T-cell (primary cell): ENCODE measurements around the gene RARA. TPM values are rescaled to one million over a fixed set of nuclear protein-coding genes. Genes with fewer than 3 reads are reported as not detected.

ENCODE experiments used
- ATAC-seq, 4 experiments: fragments of 200-7000 bp in 3 of 4; fragments of 150-1000 bp in 1 of 4; cut with Tn5 transposase; replicated peaks in 1 of 4; 1 replicate in 3 of 4; 2 replicates in 1 of 4; pipeline ENCODE4 v1.10.0; 2021; ENCODE audit warnings: moderate library complexity in 3 of 4, mild to moderate bottlenecking in 2 of 4, moderate number of reproducible peaks in 1 of 4
- CTCF ChIA-PET, 2 donors: fragments of 300-600 bp; sonication (Branson Sonifier 250); formaldehyde crosslinking; loops; one replicate each; lab custom pipeline; 2022; ENCODE audit warnings: antibody characterized with exemption in 2 of 2; lab: Charles Lee
- POLR2A ChIA-PET, 2 donors: fragments of 300-600 bp; sonication (Branson Sonifier 250); formaldehyde crosslinking; loops; one replicate each; lab custom pipeline; 2022; ENCODE audit warnings: antibody characterized with exemption in 2 of 2; lab: Charles Lee
- DNase-seq, 35 experiments: peaks; one replicate each; pipeline versions ENCODE4 v3.0.0 to v3.0.0-alpha.2; 2013 to 2023
- H3K27ac ChIP-seq: one replicate; pipeline ENCODE4 v1.5.1; 2013; ENCODE audit warnings: low read length
- H3K27me3 ChIP-seq, 2 experiments: replicated peaks in 1 of 2; 1 replicate in 1 of 2; 2 replicates in 1 of 2; pipeline versions ENCODE4 v1.6.1 to v1.7.0; 2013; ENCODE audit warnings: low read length in 1 of 2, mixed read lengths in 1 of 2; ENCODE audit not compliant: control insufficient read depth in 2 of 2, insufficient read depth in 2 of 2; ENCODE audit errors: extremely low read depth in 1 of 2
- H3K36me3 ChIP-seq, 2 donors: 1 replicate in 1 of 2; 2 replicates in 1 of 2; pipeline versions ENCODE4 v1.6.1 to v1.7.0; 2013; ENCODE audit warnings: low read length in 1 of 2; ENCODE audit not compliant: control insufficient read depth in 2 of 2, insufficient read depth in 1 of 2; ENCODE audit errors: extremely low read depth in 1 of 2
- H3K4me1 ChIP-seq, 2 experiments: 1 replicate in 1 of 2; 2 replicates in 1 of 2; pipeline versions ENCODE4 v1.6.1 to v1.7.0; 2013; ENCODE audit warnings: low read length in 2 of 2, mixed read lengths in 1 of 2; ENCODE audit not compliant: insufficient read depth in 2 of 2, control insufficient read depth in 1 of 2; ENCODE audit errors: extremely low read depth in 1 of 2
- H3K4me3 ChIP-seq, 2 donors: 1 replicate in 1 of 2; 2 replicates in 1 of 2; pipeline versions ENCODE4 v1.5.1 to v1.7.0; 2013; ENCODE audit warnings: mild to moderate bottlenecking in 2 of 2, low read length in 1 of 2, moderate library complexity in 1 of 2; ENCODE audit not compliant: control insufficient read depth in 1 of 2; ENCODE audit errors: extremely low read depth in 1 of 2
- H3K9me3 ChIP-seq: 2 replicates; pipeline ENCODE4 v1.7.0; 2013
- H3K27ac Mint-ChIP-seq, 2 donors: one replicate each; pipeline ENCODE4 v1.8.0; 2020 to 2021; ENCODE audit warnings: mild to moderate bottlenecking in 2 of 2, mixed read lengths in 2 of 2
- H3K27me3 Mint-ChIP-seq, 2 donors: one replicate each; pipeline ENCODE4 v1.8.0; 2021 to 2022; ENCODE audit warnings: mixed read lengths in 2 of 2
- H3K36me3 Mint-ChIP-seq: one replicate; pipeline ENCODE4 v1.8.0; 2021; ENCODE audit warnings: mixed read lengths
- H3K4me1 Mint-ChIP-seq, 3 donors: one replicate each; pipeline ENCODE4 v1.8.0; 2020 to 2022; ENCODE audit warnings: mixed read lengths in 3 of 3, mild to moderate bottlenecking in 1 of 3
- H3K4me3 Mint-ChIP-seq, 3 donors: one replicate each; pipeline ENCODE4 v1.8.0; 2020 to 2022; ENCODE audit warnings: mild to moderate bottlenecking in 3 of 3, mixed read lengths in 3 of 3, moderate library complexity in 3 of 3
- H3K9me3 Mint-ChIP-seq, 3 donors: one replicate each; pipeline ENCODE4 v1.8.0; 2020 to 2022; ENCODE audit warnings: mixed read lengths in 3 of 3
- WGBS: methylation state at CpG from one replicate; pipeline ENCODE4 v1.1.5; 2013; ENCODE audit warnings: missing lambda C conversion rate; ENCODE audit not compliant: insufficient coverage; 5-methylcytosine and 5-hydroxymethylcytosine counted together
- total RNA-seq, 35 experiments: library from RNA in 6 of 35; stranded (reverse) in 6 of 35; fragments of 120-200 nt in 1 of 35; gene quantifications; one replicate each; pipeline versions ENCODE4 v1.2.1 to v1.2.4 and lab custom pipeline; 2013 to 2026

RARA gene
- total RNA-seq, 5 donors from 2014 or later (not counting 1 experiment from before 2014, with no cell fraction given) = 46.8 to 90.7 (median 69.1) TPM

DNA sequence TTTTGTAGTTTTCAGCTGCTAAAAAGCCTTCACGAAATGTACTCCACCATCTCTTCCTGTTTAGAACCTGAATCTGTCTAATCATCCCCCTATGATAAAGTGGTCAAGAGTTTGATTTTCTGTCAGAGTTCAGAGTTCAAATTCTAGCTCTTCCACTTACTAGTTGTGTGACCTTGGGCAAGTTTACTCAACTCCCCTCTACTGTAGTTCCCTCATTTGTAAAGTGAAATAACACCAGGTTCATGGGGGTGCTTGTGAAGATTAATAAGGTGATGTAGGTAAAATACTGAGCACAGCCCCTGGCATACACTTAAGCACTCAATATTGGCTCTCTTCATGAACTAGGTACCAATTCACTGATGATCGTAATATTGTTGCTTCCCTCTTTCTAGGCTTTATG lies 22.5 kb upstream of the RARA start:
- peaks cover 7% of the 10 kb centered on the region for H3K36me3 Mint-ChIP-seq
- H3K4me3 ChIP-seq = no peak overlapping the region
- no peak overlapping the region for H3K27ac ChIP-seq
- ChIA-PET POLR2A (interaction anchor here in 1 of 2 donors (0.6 kb wide), 1 partner anchor 173 kb away, joined by 3 read pairs; no protein-coding TSS in a partner anchor), CTCF (interaction anchor here (0.6 to 1.2 kb wide), 5 partner anchors 45 to 239 kb away, joined by 3 to 4 read pairs (median 3); partner anchors contain the start of gene WIPF2 (in 1 of the 2))
- H3K9me3 ChIP-seq = no peaks in the 10 kb centered on the region
- H3K4me1 ChIP-seq = peaks cover 3 to 21% of the 10 kb centered on the region in 2 experiments
- H3K36me3 ChIP-seq = peaks cover 0 to 6% of the 10 kb centered on the region in 2 donors
- no peaks in the 10 kb centered on the region for H3K27me3 Mint-ChIP-seq
- DNase-seq (no peak), ATAC-seq (no peak)
- H3K27ac Mint-ChIP-seq = no peak overlapping the region
- no peaks in the 10 kb centered on the region for H3K9me3 Mint-ChIP-seq
- peaks cover 28 to 50% (median 34%) of the 10 kb centered on the region in 3 donors for H3K4me1 Mint-ChIP-seq
- no peaks in the 10 kb centered on the region for H3K27me3 ChIP-seq
- H3K4me3 Mint-ChIP-seq = no peak overlapping the region
- WGBS = no CpG with 5 or more reads among the region's 2 CpGs

DNA sequence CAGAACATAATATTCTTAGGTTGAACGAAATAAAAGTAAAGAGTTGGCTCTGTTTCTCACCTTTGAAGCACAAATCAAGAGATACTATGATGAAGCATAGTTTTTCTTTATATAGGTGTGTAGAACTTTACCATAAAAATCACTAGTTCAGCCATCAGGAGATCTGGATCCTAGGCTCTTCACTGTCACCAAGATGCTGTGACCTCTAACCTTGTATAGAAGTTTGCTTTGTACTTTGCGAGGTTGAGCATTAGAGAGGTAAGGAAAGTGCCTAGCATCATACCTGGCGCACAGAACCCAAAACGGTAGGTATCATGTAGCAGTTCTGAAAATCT lies 21.9 kb upstream of the RARA start:
- H3K9me3 ChIP-seq = no peaks in the 10 kb centered on the region
- Mint-ChIP-seq H3K4me3 (peak overlapping the region; percentile 94 to 99 (median 97)), H3K27me3 (no peaks in the 10 kb centered on the region), H3K27ac (peak overlapping the region in 1 of 2 donors; percentile 95), H3K9me3 (no peaks in the 10 kb centered on the region), H3K36me3 (peaks cover 2% of the 10 kb centered on the region), H3K4me1 (peaks cover 28 to 44% (median 33%) of the 10 kb centered on the region in 3 donors)
- WGBS = 31% methylated on average over 3 of the region's 4 CpGs
- H3K4me1 ChIP-seq = peaks cover 3 to 20% of the 10 kb centered on the region in 2 experiments
- H3K27ac ChIP-seq = no peak overlapping the region
- DNase-seq (no peak), ATAC-seq (peak in 1 of 4 experiments; percentile 3)
- no peaks in the 10 kb centered on the region for H3K27me3 ChIP-seq
- H3K4me3 ChIP-seq = no peak overlapping the region
- ChIA-PET CTCF (interaction anchor here in 1 of 2 donors (1.0 kb wide), 1 partner anchor 68 kb away, joined by 3 read pairs; the partner anchor contains the start of gene WIPF2), POLR2A (no interaction called here)
- H3K36me3 ChIP-seq = peaks cover 0 to 2% of the 10 kb centered on the region in 2 donors

GRCh38 chr17:40287494-40288369 lies 21.2 kb upstream of the RARA start, which contains the start of gene CDC6:
CDC6 (plus strand) TSS chr17:40287879; CDS start chr17:40289421, 1,542 bp downstream.
- H3K27ac ChIP-seq = peak within 1 kb of the TSS; percentile 6
- under 1% methylated on average over 36 of the region's 47 CpGs for WGBS
- Mint-ChIP-seq H3K36me3 (no peaks in the 10 kb centered on the region), H3K4me1 (peaks cover 28 to 38% (median 32%) of the 10 kb centered on the region in 3 donors), H3K27me3 (no peaks in the 10 kb centered on the region), H3K27ac (peak within 1 kb of the TSS; percentile 81 to 95), H3K9me3 (no peaks in the 10 kb centered on the region), H3K4me3 (peak within 1 kb of the TSS; percentile 94 to 99 (median 97))
- ATAC-seq = peak; percentile 94 to 97 (median 96)
- peak; percentile 93 to 100 (median 99) for DNase-seq
- POLR2A ChIA-PET = interaction anchor here in 1 of 2 donors (0.5 kb wide), 1 partner anchor 192 kb away, joined by 3 read pairs; no protein-coding TSS in a partner anchor
- peaks cover 0 to 2% of the 10 kb centered on the region in 2 donors for H3K36me3 ChIP-seq
- no peaks in the 10 kb centered on the region for H3K27me3 ChIP-seq
- H3K4me1 ChIP-seq = peaks cover 3 to 20% of the 10 kb centered on the region in 2 experiments
- H3K9me3 ChIP-seq = no peaks in the 10 kb centered on the region
- CTCF ChIA-PET = interaction anchor here in 1 of 2 donors (0.7 to 1.2 kb wide), 5 partner anchors 19 to 276 kb away, joined by 3 to 5 read pairs (median 3); partner anchors contain the start of gene WIPF2
- peak within 1 kb of the TSS; percentile 53 to 81 for H3K4me3 ChIP-seq

DNA sequence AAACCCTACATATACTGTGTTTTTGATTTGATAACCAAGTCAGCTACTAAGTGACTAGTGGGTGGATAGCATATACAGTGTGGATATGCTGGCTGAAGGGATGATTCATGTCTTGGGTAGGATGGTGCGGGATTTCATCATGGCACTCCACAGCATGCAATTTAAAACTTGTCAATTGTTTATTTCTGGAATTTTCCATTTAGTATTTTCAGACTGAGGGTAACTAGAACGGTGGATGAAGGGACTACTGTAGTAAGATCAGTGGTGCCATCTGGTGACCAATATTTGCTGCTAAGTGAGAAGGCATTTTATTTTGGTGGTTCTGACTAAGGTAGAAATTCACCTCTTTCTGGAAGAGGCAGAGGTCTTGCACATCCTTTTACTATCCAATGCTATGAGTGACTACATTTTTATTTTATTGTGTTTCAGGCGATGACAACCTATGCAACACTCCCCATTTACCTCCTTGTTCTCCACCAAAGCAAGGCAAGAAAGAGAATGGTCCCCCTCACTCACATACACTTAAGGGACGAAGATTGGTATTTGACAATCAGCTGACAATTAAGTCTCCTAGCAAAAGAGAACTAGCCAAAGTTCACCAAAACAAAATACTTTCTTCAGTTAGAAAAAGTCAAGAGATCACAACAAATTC lies 18.2 kb upstream of the RARA start:
- Mint-ChIP-seq H3K4me1 (peaks cover 17 to 20% (median 20%) of the 10 kb centered on the region in 3 donors), H3K4me3 (no peak overlapping the region), H3K27ac (no peak overlapping the region), H3K27me3 (no peaks in the 10 kb centered on the region), H3K36me3 (peaks cover 3% of the 10 kb centered on the region), H3K9me3 (no peaks in the 10 kb centered on the region)
- CTCF ChIA-PET = interaction anchor here in 1 of 2 donors (0.7 to 0.8 kb wide), 2 partner anchors 27 to 88 kb away, joined by 3 read pairs; no protein-coding TSS in a partner anchor
- H3K9me3 ChIP-seq = no peaks in the 10 kb centered on the region
- H3K27me3 ChIP-seq = no peaks in the 10 kb centered on the region
- H3K36me3 ChIP-seq = no peaks in the 10 kb centered on the region
- POLR2A ChIA-PET = interaction anchor here in 1 of 2 donors (0.9 kb wide), 1 partner anchor 16 kb away, joined by 7 read pairs; no protein-coding TSS in a partner anchor
- H3K4me3 ChIP-seq = no peak overlapping the region
- peaks cover 3 to 16% of the 10 kb centered on the region in 2 experiments for H3K4me1 ChIP-seq
- DNase-seq (peak in 13 of 35 experiments; percentile 15 to 70 (median 33)), ATAC-seq (no peak)
- 42% methylated on average over 2 of the region's 4 CpGs for WGBS
- H3K27ac ChIP-seq = no peak overlapping the region

DNA sequence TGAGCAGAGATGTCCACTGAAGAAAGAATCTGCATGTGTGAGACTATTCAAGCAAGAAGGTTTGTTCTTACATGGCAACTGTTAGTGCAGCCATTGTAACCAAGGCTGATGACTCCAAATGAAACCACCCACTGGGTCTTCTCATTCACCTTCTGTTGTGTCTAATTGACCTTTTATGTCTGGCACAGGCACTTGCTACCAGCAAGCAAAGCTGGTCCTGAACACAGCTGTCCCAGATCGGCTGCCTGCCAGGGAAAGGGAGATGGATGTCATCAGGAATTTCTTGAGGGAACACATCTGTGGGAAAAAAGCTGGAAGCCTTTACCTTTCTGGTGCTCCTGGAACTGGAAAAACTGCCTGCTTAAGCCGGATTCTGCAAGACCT lies 17.7 kb upstream of the RARA start:
- DNase-seq (no peak), ATAC-seq (no peak)
- Mint-ChIP-seq H3K27me3 (no peaks in the 10 kb centered on the region), H3K36me3 (peaks cover 7% of the 10 kb centered on the region), H3K27ac (no peak overlapping the region), H3K4me3 (no peak overlapping the region), H3K9me3 (no peaks in the 10 kb centered on the region), H3K4me1 (peaks cover 17 to 20% (median 20%) of the 10 kb centered on the region in 3 donors)
- ChIA-PET CTCF (interaction anchor here in 1 of 2 donors (0.9 kb wide), 1 partner anchor 18 kb away, joined by 3 read pairs; no protein-coding TSS in a partner anchor), POLR2A (no interaction called here)
- Histone ChIP-seq H3K9me3 (no peaks in the 10 kb centered on the region), H3K4me3 (no peak overlapping the region), H3K27ac (no peak overlapping the region), H3K27me3 (no peaks in the 10 kb centered on the region), H3K4me1 (peaks cover 3 to 16% of the 10 kb centered on the region in 2 experiments), H3K36me3 (no peaks in the 10 kb centered on the region)
- WGBS = 100% methylated on average over 1 of the region's 2 CpGs
